ENCODE data around the gene POLE3. TPM values are rescaled to one million over a fixed set of nuclear protein-coding genes. Genes with fewer than 3 reads are reported as not detected.

Gene POLE3
- total and polyA plus RNA-seq, 2 donors (not counting 1 experiment from before 2014, with no cell fraction given): 50.3 to 60.7 TPM

- Histone ChIP-seq H4K20me1 (ENCODE audit: control insufficient read depth, insufficient read depth, low read length, poor library complexity, severe bottlenecking) (no peaks in the 10 kb centered on the region), H3K4me1 (ENCODE audit: control insufficient read depth in 2 of 2, insufficient read depth in 2 of 2, low read length in 2 of 2) (no peaks in the 10 kb centered on the region), H3K27ac (ENCODE audit: low read length in 2 of 2) (no peak overlapping the region), H2AFZ (ENCODE audit: insufficient read depth, low read depth, low read length, poor library complexity, severe bottlenecking) (no peak overlapping the region), H3K79me2 (ENCODE audit: control insufficient read depth, insufficient read depth, low read length) (no peaks in the 10 kb centered on the region), H3K27me3 (replicated peaks in 1 of 4; ENCODE audit: control extremely low read depth in 1 of 4, control insufficient read depth in 3 of 4, insufficient read depth in 4 of 4, low read length in 3 of 4) (no peaks in the 10 kb centered on the region), H3K9me3 (ENCODE audit: control extremely low read depth in 1 of 3, control insufficient read depth in 2 of 3, insufficient read depth in 1 of 3, low read length in 2 of 3) (no peaks in the 10 kb centered on the region), H3K36me3 (replicated peaks in 1 of 2; ENCODE audit: control extremely low read depth in 1 of 2, control insufficient read depth in 1 of 2, extremely low read depth in 1 of 2, insufficient read depth in 2 of 2, low read length in 1 of 2) (peaks cover 0 to 46% of the 10 kb centered on the region in 2 experiments), H3K4me3 (ENCODE audit: control extremely low read depth in 1 of 5, extremely low read depth in 1 of 5, insufficient read depth in 1 of 5, low read depth in 2 of 5, low read length in 4 of 5) (no peak overlapping the region), H3K4me2 (replicated peaks; ENCODE audit: low read depth, low read length, poor library complexity, severe bottlenecking) (no peak overlapping the region), H3K9ac (ENCODE audit: low read length) (no peak overlapping the region)
- TF ChIP-seq CTCF (IDR thresholded peaks at IDR 0.05) (no peak), EZH2 (IDR thresholded peaks at IDR 0.05; ENCODE audit: borderline replicate concordance, insufficient read depth, low read depth, low read length, poor library complexity, severe bottlenecking) (no peak)
- Mint-ChIP-seq H3K4me3 (no peak overlapping the region), H3K27me3 (no peaks in the 10 kb centered on the region), H3K9me3 (ENCODE audit: insufficient read depth) (no peaks in the 10 kb centered on the region), H3K4me1 (peaks cover 2% of the 10 kb centered on the region), H3K27ac (no peak overlapping the region)
- intact Hi-C loops (cut with micrococcal nuclease): no loop called here
- POLR2A ChIA-PET: interaction anchor here (0.6 kb wide), 1 partner anchor 11 kb away, joined by 6 read pairs; no protein-coding TSS in a partner anchor
- CTCF ChIA-PET: interaction anchor here (1.2 to 1.8 kb wide), 2 partner anchors 15 to 19 kb away, joined by 3 to 5 read pairs; no protein-coding TSS in a partner anchor
- ATAC-seq (ENCODE audit: low read depth) (no peak), DNase-seq (no peak)
- 99% methylated on average over 4 of the region's 4 CpGs for WGBS (ENCODE audit: insufficient coverage)
Observed at GRCh38 chr9:113386571-113387393, 23.7 kb downstream of the POLE3 start.

DNA sequence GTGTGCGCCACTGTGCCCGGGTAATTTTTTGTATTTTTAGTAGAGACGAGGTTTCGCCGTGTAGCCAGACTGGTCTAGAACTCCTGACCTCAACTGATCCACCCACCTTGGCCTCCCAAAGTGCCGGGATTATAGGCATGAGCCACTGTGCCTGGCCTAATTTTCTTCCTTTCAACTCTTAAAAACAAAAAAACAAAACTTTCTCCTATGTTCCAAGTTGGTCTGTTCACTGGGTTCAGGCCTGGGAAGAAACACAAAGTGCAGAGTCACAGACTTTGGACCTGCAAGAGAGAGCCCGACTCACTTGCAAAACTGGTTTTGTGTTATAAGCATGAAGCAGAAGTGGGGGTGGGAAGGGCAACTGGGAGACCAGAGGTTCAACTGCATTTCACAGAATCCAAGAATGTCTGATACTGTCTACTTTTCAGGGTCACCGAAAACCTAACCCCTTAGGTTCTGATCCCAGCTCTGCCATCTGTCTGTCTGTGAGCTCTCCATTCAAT is 28.5 kb downstream of the POLE3 start:
- Histone ChIP-seq H3K27ac (ENCODE audit: low read length in 2 of 2) (no peak overlapping the region), H3K4me1 (ENCODE audit: control insufficient read depth in 2 of 2, insufficient read depth in 2 of 2, low read length in 2 of 2) (peaks cover 3 to 12% of the 10 kb centered on the region in 2 donors), H2AFZ (ENCODE audit: insufficient read depth, low read depth, low read length, poor library complexity, severe bottlenecking) (no peak overlapping the region), H3K36me3 (replicated peaks in 1 of 2; ENCODE audit: control extremely low read depth in 1 of 2, control insufficient read depth in 1 of 2, extremely low read depth in 1 of 2, insufficient read depth in 2 of 2, low read length in 1 of 2) (peaks cover 0 to under 1% of the 10 kb centered on the region in 2 experiments), H3K9ac (ENCODE audit: low read length) (no peak overlapping the region), H4K20me1 (ENCODE audit: control insufficient read depth, insufficient read depth, low read length, poor library complexity, severe bottlenecking) (no peaks in the 10 kb centered on the region), H3K9me3 (ENCODE audit: control extremely low read depth in 1 of 3, control insufficient read depth in 2 of 3, insufficient read depth in 1 of 3, low read length in 2 of 3) (no peaks in the 10 kb centered on the region), H3K4me3 (ENCODE audit: control extremely low read depth in 1 of 5, extremely low read depth in 1 of 5, insufficient read depth in 1 of 5, low read depth in 2 of 5, low read length in 4 of 5) (no peak overlapping the region), H3K27me3 (replicated peaks in 1 of 4; ENCODE audit: control extremely low read depth in 1 of 4, control insufficient read depth in 3 of 4, insufficient read depth in 4 of 4, low read length in 3 of 4) (no peaks in the 10 kb centered on the region), H3K79me2 (ENCODE audit: control insufficient read depth, insufficient read depth, low read length) (no peaks in the 10 kb centered on the region), H3K4me2 (replicated peaks; ENCODE audit: low read depth, low read length, poor library complexity, severe bottlenecking) (no peak overlapping the region)
- ChIA-PET POLR2A (no interaction called here), CTCF (no interaction called here)
- Mint-ChIP-seq H3K9me3 (ENCODE audit: insufficient read depth) (no peaks in the 10 kb centered on the region), H3K27me3 (no peaks in the 10 kb centered on the region), H3K27ac (peak overlapping the region; percentile 20), H3K4me1 (peaks cover 11% of the 10 kb centered on the region), H3K4me3 (no peak overlapping the region)
- TF ChIP-seq CTCF (IDR thresholded peaks at IDR 0.05): no peak
- TF ChIP-seq EZH2 (IDR thresholded peaks at IDR 0.05; ENCODE audit: borderline replicate concordance, insufficient read depth, low read depth, low read length, poor library complexity, severe bottlenecking): no peak
- 98% methylated on average over 8 of the region's 8 CpGs for WGBS (ENCODE audit: insufficient coverage)
- intact Hi-C loops (cut with micrococcal nuclease): loop anchor here (2.0 kb wide), 1 partner anchor 19 kb away; the partner anchor contains the start of gene ALAD
- ATAC-seq (ENCODE audit: low read depth) (no peak), DNase-seq (no peak)

All from B cell (primary cell).